Measurements from ENCODE around the gene ITGAD.

ITGAD gene

DNA sequence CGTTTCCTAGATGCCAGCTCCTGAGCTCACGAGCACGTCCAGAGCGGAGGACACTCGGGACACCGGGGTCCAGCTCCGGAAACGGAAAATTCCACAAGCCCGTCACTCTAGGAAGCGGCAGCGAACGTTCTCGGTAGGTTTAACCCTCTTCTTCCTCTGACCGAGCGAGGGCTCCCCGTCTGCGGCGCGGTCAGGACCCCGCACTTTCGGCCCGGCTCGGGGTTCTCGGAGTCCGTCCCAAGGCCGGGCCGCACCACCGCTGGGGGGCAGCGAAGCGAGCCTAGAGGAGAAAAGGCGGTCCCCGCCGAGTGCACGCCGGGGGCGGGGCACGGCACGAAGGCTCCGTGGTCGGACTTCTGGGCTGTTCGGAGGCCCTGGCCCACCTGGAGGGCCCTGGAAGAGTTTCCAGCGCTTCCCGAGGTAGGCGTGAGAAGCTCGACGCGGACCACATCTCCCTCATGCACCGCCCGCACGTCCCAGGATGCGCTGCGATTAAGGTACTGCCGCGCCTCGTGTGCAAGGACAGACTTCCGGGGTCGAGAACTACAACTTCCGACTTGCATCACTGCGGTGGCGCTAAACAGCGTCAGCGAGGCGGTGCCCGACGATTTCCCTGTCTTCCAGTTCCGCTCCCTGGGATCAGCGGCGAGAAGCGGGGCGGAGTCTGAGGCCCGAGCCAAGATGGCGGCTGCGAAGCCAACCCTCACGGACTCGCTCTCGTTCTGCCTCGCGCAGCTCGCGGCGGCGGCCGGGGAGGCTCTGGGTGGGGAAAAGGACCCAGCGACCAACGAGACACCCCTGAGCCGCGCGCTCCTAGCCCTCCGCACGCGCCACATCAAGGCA is 65.9 kb downstream of the ITGAD start, which contains the start of gene ARMC5:
ARMC5 (plus strand) TSS at position 658 of the 843 bp plus-strand sequence; CDS start at position 682, 24 bp downstream.
- H3K36me3 ChIP-seq (ENCODE audit: control insufficient read depth, insufficient read depth, low read length): no peaks in the 10 kb centered on the region
- H3K27me3 ChIP-seq (ENCODE audit: control insufficient read depth, insufficient read depth, low read length): no peaks in the 10 kb centered on the region
- H3K9me3 ChIP-seq (ENCODE audit: control insufficient read depth, insufficient read depth, low read length): no peaks in the 10 kb centered on the region
- H3K9ac ChIP-seq (ENCODE audit: low read depth, low read length): peak within 1 kb of the TSS; percentile 98
- peaks cover 10% of the 10 kb centered on the region for H3K4me1 ChIP-seq (ENCODE audit: control insufficient read depth, insufficient read depth, low read length)
- H3K4me3 ChIP-seq (ENCODE audit: low read depth, low read length): peak within 1 kb of the TSS; percentile 85

DNA sequence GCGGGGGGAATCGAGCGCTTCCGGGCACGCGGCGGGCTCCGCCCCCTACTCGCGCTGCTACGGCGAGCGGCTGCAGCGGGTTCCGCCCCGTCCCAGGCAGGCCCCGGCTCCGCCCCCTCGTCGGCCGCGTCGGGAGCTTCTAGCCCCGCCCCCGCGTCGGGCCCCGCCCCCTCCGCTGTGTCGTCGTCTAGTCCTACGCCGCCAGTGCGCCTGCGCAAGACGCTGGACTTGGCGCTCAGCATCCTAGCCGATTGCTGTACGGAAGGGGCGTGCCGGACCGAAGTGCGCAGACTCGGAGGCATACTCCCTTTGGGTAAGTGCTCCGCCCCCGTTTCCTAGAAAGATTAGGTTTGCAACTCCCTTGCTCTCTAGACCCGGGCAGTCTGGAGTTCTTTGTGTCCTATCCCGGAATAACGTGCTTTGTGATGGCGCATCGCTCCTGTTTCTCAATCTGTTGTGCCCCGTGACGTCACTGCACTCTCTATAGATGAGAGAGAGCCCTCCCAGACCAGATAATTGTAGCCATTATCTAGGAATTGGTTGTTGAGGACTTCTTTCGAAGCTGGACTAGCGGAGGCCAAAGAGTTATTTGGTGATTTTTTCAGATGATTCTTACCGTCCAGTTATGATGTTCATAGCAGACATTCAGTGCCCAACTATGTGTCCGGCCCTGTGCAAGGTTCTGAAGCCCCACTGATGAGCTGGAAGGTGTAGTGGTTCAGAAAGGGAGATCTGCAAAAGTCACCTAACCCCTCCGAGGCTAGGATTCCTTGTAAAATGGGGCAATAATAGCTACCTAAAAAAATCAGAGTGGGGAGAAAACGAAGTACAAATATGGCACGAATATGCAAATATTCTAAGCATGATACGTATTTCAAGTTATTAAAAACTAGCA is 66.8 kb downstream of the ITGAD start:
- Histone ChIP-seq H3K36me3 (ENCODE audit: control insufficient read depth, insufficient read depth, low read length) (peaks cover 5% of the 10 kb centered on the region), H3K9ac (ENCODE audit: low read depth, low read length) (peak overlapping the region; percentile 98), H3K4me3 (ENCODE audit: low read depth, low read length) (peak overlapping the region; percentile 85), H3K9me3 (ENCODE audit: control insufficient read depth, insufficient read depth, low read length) (no peaks in the 10 kb centered on the region), H3K4me1 (ENCODE audit: control insufficient read depth, insufficient read depth, low read length) (peaks cover 10% of the 10 kb centered on the region), H3K27me3 (ENCODE audit: control insufficient read depth, insufficient read depth, low read length) (no peaks in the 10 kb centered on the region)

DNA sequence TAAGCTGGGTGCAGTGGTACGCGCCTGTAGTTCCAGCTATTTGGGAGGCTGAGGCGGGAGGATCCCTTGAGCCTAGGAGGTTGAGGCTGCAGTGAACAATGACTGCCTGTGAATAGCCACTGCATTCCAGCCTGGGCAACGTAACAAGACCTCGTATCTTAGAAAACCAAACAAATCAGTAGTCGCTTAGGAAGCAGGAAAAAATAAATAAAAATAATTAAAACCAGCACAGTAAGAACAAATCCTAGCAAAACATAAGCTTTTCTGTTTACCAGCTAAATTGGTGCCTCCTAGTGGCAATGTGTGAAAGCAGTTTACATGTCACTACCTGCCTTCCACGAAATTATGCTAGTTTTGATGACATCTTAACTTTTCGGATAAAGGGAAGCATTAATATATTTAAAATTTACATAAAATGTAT is 67.5 kb downstream of the ITGAD start:
- Histone ChIP-seq H3K36me3 (ENCODE audit: control insufficient read depth, insufficient read depth, low read length) (peaks cover 7% of the 10 kb centered on the region), H3K4me1 (ENCODE audit: control insufficient read depth, insufficient read depth, low read length) (peaks cover 6% of the 10 kb centered on the region), H3K9ac (ENCODE audit: low read depth, low read length) (no peak overlapping the region)

DNA sequence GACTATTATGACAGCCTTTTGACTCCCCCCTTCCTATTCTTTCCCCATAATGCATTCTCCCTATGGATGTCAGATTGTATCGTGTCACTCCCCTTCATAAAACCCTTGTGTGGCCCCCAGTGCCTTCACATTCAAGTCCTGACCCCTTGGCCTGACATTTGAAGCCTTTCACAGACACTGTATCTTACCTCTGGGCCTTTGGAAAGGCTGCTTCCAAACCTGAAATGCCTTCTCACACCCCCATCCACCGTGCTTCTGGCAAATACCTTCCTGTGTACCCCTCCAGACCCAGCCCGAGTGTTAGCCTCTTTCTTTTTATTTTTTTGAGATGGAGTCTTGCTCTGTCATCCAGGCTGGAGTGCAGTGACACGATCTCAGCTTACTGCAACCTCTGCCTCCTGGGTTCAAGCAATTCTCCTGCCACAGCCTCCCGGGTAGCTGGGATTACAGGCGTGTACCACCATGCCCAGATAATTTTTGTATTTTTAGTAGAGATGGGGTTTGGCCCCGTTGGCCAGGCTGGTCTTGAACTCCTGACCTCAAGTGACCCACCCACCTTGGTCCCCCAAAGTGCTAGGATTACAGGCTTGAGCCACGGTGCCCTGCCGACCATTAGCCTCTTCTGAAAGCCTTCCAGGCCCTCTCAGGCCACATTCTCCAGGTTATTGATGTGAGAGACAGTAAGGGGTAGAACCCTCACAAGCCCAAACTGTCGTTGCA is 68.2 kb downstream of the ITGAD start:
- Histone ChIP-seq H3K4me3 (ENCODE audit: low read depth, low read length) (no peak overlapping the region), H3K9ac (ENCODE audit: low read depth, low read length) (no peak overlapping the region), H3K36me3 (ENCODE audit: control insufficient read depth, insufficient read depth, low read length) (peaks cover 9% of the 10 kb centered on the region), H3K9me3 (ENCODE audit: control insufficient read depth, insufficient read depth, low read length) (no peaks in the 10 kb centered on the region), H3K4me1 (ENCODE audit: control insufficient read depth, insufficient read depth, low read length) (peaks cover 6% of the 10 kb centered on the region), H3K27me3 (ENCODE audit: control insufficient read depth, insufficient read depth, low read length) (no peaks in the 10 kb centered on the region)

More for the DNA sequence above, 67.5 kb downstream of the ITGAD start:
- peak overlapping the region; percentile 71 for H3K4me3 ChIP-seq (ENCODE audit: low read depth, low read length)
- H3K9me3 ChIP-seq (ENCODE audit: control insufficient read depth, insufficient read depth, low read length): no peaks in the 10 kb centered on the region
- no peaks in the 10 kb centered on the region for H3K27me3 ChIP-seq (ENCODE audit: control insufficient read depth, insufficient read depth, low read length)

DNA sequence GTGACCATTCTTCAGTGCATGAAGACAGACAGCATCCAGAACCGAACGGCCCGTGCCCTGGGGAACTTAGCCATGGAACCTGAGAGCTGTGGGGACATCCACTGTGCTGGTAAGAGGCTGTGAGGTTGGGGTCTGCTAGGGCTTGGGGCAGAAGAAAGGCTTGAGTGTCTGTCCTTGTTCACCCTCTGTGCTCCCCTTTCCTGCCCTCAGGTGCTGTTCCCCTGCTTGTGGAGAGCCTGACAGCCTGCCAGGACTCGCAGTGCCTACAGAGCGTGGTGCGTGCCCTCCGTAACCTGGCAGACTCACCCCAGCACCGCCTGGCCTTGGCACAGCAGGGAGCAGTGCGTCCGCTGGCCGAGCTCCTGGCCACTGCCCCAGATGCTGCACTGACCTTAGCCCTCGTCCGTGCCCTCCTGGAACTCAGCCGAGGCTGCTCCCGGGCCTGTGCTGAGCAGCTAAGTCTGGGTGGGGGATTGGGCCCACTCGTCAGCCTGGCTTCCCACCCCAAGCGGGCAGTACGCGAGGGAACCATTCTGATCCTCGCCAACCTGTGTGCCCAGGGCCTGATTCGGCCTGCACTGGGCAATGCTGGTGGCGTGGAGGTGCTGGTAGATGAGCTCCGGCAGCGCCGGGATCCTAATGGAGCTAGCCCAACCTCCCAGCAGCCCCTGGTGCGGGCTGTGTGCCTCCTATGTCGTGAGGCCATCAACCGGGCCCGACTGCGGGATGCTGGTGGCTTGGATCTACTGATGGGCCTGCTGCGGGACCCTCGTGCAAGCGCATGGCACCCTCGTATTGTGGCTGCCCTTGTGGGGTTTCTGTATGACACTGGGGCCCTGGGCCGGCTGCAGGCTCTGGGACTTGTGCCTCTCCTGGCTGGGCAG is 69.0 kb downstream of the ITGAD start:
- Histone ChIP-seq H3K27me3 (ENCODE audit: control insufficient read depth, insufficient read depth, low read length) (no peaks in the 10 kb centered on the region), H3K36me3 (ENCODE audit: control insufficient read depth, insufficient read depth, low read length) (peaks cover 9% of the 10 kb centered on the region), H3K9me3 (ENCODE audit: control insufficient read depth, insufficient read depth, low read length) (no peaks in the 10 kb centered on the region), H3K9ac (ENCODE audit: low read depth, low read length) (no peak overlapping the region), H3K4me1 (ENCODE audit: control insufficient read depth, insufficient read depth, low read length) (peaks cover 6% of the 10 kb centered on the region), H3K4me3 (ENCODE audit: low read depth, low read length) (no peak overlapping the region)

DNA sequence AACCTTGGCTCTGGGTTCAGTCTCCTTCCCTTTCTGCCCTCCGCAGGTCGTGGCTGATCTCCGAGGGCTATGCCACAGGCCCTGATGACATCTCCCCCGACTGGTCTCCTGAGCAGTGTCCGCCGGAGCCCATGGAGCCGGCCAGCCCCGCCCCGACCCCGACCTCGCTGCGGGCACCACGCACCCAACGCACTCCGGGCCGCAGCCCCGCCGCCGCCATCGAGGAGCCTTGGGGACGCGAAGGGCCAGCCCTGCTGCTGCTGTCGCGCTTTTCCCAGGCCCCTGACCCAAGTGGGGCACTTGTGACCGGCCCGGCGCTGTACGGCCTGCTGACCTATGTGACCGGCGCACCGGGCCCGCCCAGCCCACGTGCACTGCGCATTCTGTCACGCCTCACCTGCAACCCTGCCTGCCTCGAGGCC is 71.2 kb downstream of the ITGAD start:
- Histone ChIP-seq H3K4me3 (ENCODE audit: low read depth, low read length) (no peak overlapping the region), H3K9me3 (ENCODE audit: control insufficient read depth, insufficient read depth, low read length) (no peaks in the 10 kb centered on the region), H3K27me3 (ENCODE audit: control insufficient read depth, insufficient read depth, low read length) (no peaks in the 10 kb centered on the region), H3K4me1 (ENCODE audit: control insufficient read depth, insufficient read depth, low read length) (peaks cover 6% of the 10 kb centered on the region), H3K9ac (ENCODE audit: low read depth, low read length) (no peak overlapping the region), H3K36me3 (ENCODE audit: control insufficient read depth, insufficient read depth, low read length) (peaks cover 9% of the 10 kb centered on the region)

DNA sequence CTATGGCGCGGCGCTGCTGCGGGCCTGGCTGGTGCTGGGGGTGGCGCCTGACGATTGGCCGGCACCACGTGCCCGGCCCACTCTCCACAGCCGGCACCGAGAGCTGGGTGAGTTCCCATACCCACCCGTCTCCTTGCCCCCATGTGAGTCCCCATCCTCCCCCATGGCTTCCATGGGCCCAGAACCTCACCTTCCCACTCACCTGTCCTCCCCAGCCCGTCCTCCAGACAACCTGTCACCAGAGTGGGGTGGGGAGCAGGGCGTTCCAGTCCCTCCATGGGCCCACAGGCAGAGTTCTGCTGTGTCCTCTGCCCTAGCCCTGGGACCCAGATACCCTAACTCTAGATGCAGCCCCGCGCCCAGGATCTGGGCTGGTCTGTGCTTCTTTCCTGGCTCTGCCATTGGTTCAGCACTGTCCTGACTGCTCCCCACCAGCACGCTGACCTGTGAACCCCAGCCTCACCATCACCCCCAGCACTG is 71.7 kb downstream of the ITGAD start:
- H3K27me3 ChIP-seq (ENCODE audit: control insufficient read depth, insufficient read depth, low read length): no peaks in the 10 kb centered on the region
- no peak overlapping the region for H3K9ac ChIP-seq (ENCODE audit: low read depth, low read length)
- H3K36me3 ChIP-seq (ENCODE audit: control insufficient read depth, insufficient read depth, low read length): peaks cover 9% of the 10 kb centered on the region
- H3K4me1 ChIP-seq (ENCODE audit: control insufficient read depth, insufficient read depth, low read length): peaks cover 6% of the 10 kb centered on the region
- no peaks in the 10 kb centered on the region for H3K9me3 ChIP-seq (ENCODE audit: control insufficient read depth, insufficient read depth, low read length)
- no peak overlapping the region for H3K4me3 ChIP-seq (ENCODE audit: low read depth, low read length)

DNA sequence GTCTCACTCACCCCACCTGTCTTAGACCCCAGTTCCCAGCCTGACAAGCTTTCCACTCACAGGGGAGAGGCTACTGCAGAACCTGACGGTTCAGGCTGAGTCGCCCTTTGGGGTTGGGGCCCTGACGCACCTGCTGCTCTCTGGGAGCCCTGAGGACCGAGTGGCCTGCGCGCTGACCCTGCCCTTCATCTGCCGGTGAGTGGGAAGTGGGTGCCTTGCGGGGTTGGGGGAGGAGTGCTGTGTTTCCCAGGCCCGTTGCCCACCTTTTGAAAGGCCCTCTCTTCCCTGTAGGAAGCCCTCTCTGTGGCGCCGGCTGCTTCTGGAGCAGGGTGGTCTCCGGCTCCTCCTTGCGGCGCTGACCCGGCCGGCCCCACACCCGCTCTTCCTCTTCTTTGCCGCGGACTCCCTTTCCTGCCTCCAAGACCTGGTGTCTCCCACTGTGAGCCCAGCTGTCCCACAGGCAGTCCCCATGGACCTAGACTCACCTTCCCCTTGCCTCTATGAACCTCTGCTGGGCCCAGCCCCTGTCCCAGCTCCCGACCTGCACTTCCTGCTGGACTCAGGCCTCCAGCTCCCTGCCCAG is 72.7 kb downstream of the ITGAD start:
- Histone ChIP-seq H3K4me1 (ENCODE audit: control insufficient read depth, insufficient read depth, low read length) (no peaks in the 10 kb centered on the region), H3K9me3 (ENCODE audit: control insufficient read depth, insufficient read depth, low read length) (no peaks in the 10 kb centered on the region), H3K9ac (ENCODE audit: low read depth, low read length) (no peak overlapping the region), H3K27me3 (ENCODE audit: control insufficient read depth, insufficient read depth, low read length) (no peaks in the 10 kb centered on the region), H3K4me3 (ENCODE audit: low read depth, low read length) (no peak overlapping the region), H3K36me3 (ENCODE audit: control insufficient read depth, insufficient read depth, low read length) (peaks cover 9% of the 10 kb centered on the region)

DNA sequence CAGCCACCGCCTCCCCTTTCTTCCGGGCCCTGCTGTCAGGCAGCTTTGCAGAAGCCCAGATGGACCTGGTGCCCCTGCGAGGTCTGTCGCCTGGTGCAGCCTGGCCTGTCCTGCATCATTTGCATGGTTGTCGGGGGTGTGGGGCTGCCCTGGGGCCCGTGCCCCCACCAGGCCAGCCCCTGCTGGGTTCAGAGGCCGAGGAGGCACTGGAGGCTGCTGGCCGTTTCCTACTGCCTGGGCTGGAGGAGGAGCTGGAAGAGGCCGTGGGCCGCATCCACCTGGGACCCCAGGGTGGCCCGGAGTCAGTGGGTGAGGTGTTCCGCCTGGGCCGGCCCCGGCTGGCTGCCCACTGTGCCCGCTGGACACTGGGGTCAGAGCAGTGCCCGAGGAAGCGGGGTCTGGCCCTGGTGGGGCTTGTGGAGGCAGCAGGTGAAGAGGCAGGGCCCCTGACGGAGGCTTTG is 73.3 kb downstream of the ITGAD start:
- Histone ChIP-seq H3K9me3 (ENCODE audit: control insufficient read depth, insufficient read depth, low read length) (no peaks in the 10 kb centered on the region), H3K36me3 (ENCODE audit: control insufficient read depth, insufficient read depth, low read length) (peaks cover 9% of the 10 kb centered on the region), H3K4me3 (ENCODE audit: low read depth, low read length) (no peak overlapping the region), H3K9ac (ENCODE audit: low read depth, low read length) (no peak overlapping the region), H3K27me3 (ENCODE audit: control insufficient read depth, insufficient read depth, low read length) (peaks cover 1% of the 10 kb centered on the region), H3K4me1 (ENCODE audit: control insufficient read depth, insufficient read depth, low read length) (peaks cover 5% of the 10 kb centered on the region)

DNA sequence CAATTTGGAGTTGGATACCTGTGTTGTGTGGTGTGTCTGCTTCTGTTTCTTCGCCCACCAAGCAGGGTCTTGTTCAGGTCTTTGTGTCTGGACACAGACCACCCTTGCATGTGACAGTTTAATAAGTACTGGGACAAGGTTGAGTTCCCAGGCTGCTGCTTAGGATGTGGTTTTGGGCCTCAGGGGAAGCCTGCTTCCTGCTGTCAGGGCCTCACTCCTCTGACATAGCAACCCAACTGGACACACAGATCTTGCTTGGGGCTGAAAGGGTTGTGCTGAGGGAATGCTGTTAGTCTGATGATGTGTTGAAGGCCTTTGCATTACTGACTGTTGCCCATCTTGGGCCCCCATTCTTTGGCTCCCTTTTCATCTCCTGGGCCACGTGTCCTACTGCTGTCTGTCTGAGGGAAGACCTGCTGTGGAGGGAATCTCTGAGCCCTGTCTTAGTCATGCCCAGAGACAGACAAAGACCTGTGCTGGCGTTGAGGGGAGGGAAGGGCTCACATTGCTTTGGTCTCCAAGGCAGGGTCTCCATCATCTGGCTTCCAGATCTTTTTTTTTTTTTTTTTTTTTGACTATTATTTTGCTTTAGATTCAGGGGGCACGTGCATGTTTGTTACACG is 74.1 kb downstream of the ITGAD start:
- Histone ChIP-seq H3K4me3 (ENCODE audit: low read depth, low read length) (no peak overlapping the region), H3K9me3 (ENCODE audit: control insufficient read depth, insufficient read depth, low read length) (no peaks in the 10 kb centered on the region), H3K4me1 (ENCODE audit: control insufficient read depth, insufficient read depth, low read length) (peaks cover 7% of the 10 kb centered on the region), H3K36me3 (ENCODE audit: control insufficient read depth, insufficient read depth, low read length) (peaks cover 9% of the 10 kb centered on the region), H3K9ac (ENCODE audit: low read depth, low read length) (no peak overlapping the region), H3K27me3 (ENCODE audit: control insufficient read depth, insufficient read depth, low read length) (peaks cover 3% of the 10 kb centered on the region)
